ENCODE results near the gene BIN1. TPM values are rescaled to one million over a fixed set of nuclear protein-coding genes. Genes with fewer than 3 reads are reported as not detected.
A peak's percentile ranks its signal among the peaks of the same experiment; 100 is the strongest.

The BIN1 gene
- total RNA-seq, 5 donors from 2014 or later (not counting 1 experiment from before 2014, with no cell fraction given): 144 to 172 (median 151) TPM

- Histone ChIP-seq H3K27me3 (replicated peaks in 1 of 2; ENCODE audit: control insufficient read depth in 2 of 2, extremely low read depth in 1 of 2, insufficient read depth in 2 of 2, low read length in 1 of 2) (no peaks in the 10 kb centered on the region), H3K27ac (ENCODE audit: low read length) (peak overlapping the region; percentile 47), H3K4me3 (ENCODE audit: control insufficient read depth in 1 of 2, extremely low read depth in 1 of 2, low read length in 1 of 2) (no peak overlapping the region), H3K4me1 (ENCODE audit: control insufficient read depth in 1 of 2, extremely low read depth in 1 of 2, insufficient read depth in 2 of 2, low read length in 2 of 2) (peaks cover 0 to 41% of the 10 kb centered on the region in 2 experiments), H3K9me3 (no peaks in the 10 kb centered on the region), H3K36me3 (ENCODE audit: control insufficient read depth in 2 of 2, extremely low read depth in 1 of 2, insufficient read depth in 1 of 2, low read length in 1 of 2) (peaks cover 14 to 96% of the 10 kb centered on the region in 2 donors)
- no peaks in the 10 kb centered on the region for H3K9me3 Mint-ChIP-seq
- ChIA-PET CTCF (no interaction called here), POLR2A (no interaction called here)
- H3K4me3 Mint-ChIP-seq: no peak overlapping the region
- peaks cover 10 to 18% (median 12%) of the 10 kb centered on the region in 3 donors for H3K4me1 Mint-ChIP-seq
- H3K36me3 Mint-ChIP-seq: peaks cover 23% of the 10 kb centered on the region
- no peaks in the 10 kb centered on the region for H3K27me3 Mint-ChIP-seq
- ATAC-seq (replicated peaks in 1 of 4) (no peak), DNase-seq (no peak)
- WGBS (ENCODE audit: insufficient coverage): 96% methylated on average over 22 of the region's 28 CpGs
- H3K27ac Mint-ChIP-seq: peak overlapping the region; percentile 43 to 52
Measured at GRCh38 chr2:127063701-127064590, 43.0 kb downstream of the BIN1 start.

- no peaks in the 10 kb centered on the region for H3K27me3 Mint-ChIP-seq
- no peaks in the 10 kb centered on the region for H3K9me3 Mint-ChIP-seq
- POLR2A ChIA-PET: interaction anchor here in 1 of 2 donors (0.6 kb wide), 1 partner anchor 154 kb away, joined by 3 read pairs; no protein-coding TSS in a partner anchor
- no peak for DNase-seq
- Histone ChIP-seq H3K9me3 (no peaks in the 10 kb centered on the region), H3K4me1 (ENCODE audit: control insufficient read depth in 1 of 2, extremely low read depth in 1 of 2, insufficient read depth in 2 of 2, low read length in 2 of 2) (peaks cover 0 to 30% of the 10 kb centered on the region in 2 experiments), H3K4me3 (ENCODE audit: control insufficient read depth in 1 of 2, extremely low read depth in 1 of 2, low read length in 1 of 2) (no peak overlapping the region), H3K27ac (ENCODE audit: low read length) (no peak overlapping the region), H3K27me3 (replicated peaks in 1 of 2; ENCODE audit: control insufficient read depth in 2 of 2, extremely low read depth in 1 of 2, insufficient read depth in 2 of 2, low read length in 1 of 2) (no peaks in the 10 kb centered on the region), H3K36me3 (ENCODE audit: control insufficient read depth in 2 of 2, extremely low read depth in 1 of 2, insufficient read depth in 1 of 2, low read length in 1 of 2) (peaks cover 31 to 96% of the 10 kb centered on the region in 2 donors)
- ATAC-seq (replicated peaks in 1 of 4): no peak
- WGBS (ENCODE audit: insufficient coverage): 94% methylated on average over 12 of the region's 23 CpGs
- CTCF ChIA-PET: interaction anchor here in 1 of 2 donors (0.6 to 1.7 kb wide), 2 partner anchors 11 to 374 kb away, joined by 3 to 6 read pairs; no protein-coding TSS in a partner anchor
- no peak overlapping the region for H3K4me3 Mint-ChIP-seq
- peak overlapping the region; percentile 36 to 39 for H3K27ac Mint-ChIP-seq
- H3K4me1 Mint-ChIP-seq: peaks cover 0 to 11% (median 5%) of the 10 kb centered on the region in 3 donors
- H3K36me3 Mint-ChIP-seq: peaks cover 24% of the 10 kb centered on the region
Measured at GRCh38 chr2:127061375-127062273, 45.3 kb downstream of the BIN1 start.

- peaks cover 30% of the 10 kb centered on the region for H3K36me3 Mint-ChIP-seq
- POLR2A ChIA-PET: no interaction called here
Measured at GRCh38 chr2:127060264-127060945, 46.5 kb downstream of the BIN1 start.

DNA sequence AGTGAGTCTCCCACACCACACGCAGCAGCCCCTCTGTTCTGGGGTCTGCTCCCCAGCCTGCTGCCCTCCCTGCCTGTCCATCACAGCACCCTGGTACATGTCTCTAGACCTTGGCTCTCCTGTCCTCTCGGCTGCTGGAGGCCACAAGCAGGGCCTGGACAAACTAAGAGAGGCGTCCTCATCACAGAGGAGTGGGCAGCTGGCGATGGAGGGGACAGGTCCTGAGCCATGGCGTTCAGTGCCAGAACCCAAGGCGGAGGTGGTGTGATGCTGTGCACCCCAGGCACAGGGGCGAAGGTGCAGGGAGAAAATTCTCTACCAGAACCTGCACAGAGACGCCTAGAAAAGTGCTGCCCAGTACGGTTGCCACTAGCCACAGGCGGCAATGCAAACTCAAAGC, 47.4 kb downstream of the BIN1 start:
- Histone ChIP-seq H3K9me3 (no peaks in the 10 kb centered on the region), H3K36me3 (ENCODE audit: control insufficient read depth in 2 of 2, extremely low read depth in 1 of 2, insufficient read depth in 1 of 2, low read length in 1 of 2) (peaks cover 38 to 78% of the 10 kb centered on the region in 2 donors), H3K27ac (ENCODE audit: low read length) (no peak overlapping the region), H3K4me1 (ENCODE audit: control insufficient read depth in 1 of 2, extremely low read depth in 1 of 2, insufficient read depth in 2 of 2, low read length in 2 of 2) (peaks cover 0 to 10% of the 10 kb centered on the region in 2 experiments), H3K27me3 (replicated peaks in 1 of 2; ENCODE audit: control insufficient read depth in 2 of 2, extremely low read depth in 1 of 2, insufficient read depth in 2 of 2, low read length in 1 of 2) (no peaks in the 10 kb centered on the region), H3K4me3 (ENCODE audit: control insufficient read depth in 1 of 2, extremely low read depth in 1 of 2, low read length in 1 of 2) (no peak overlapping the region)
- H3K27ac Mint-ChIP-seq: no peak overlapping the region
- ATAC-seq (replicated peaks in 1 of 4) (no peak), DNase-seq (no peak)
- ChIA-PET POLR2A (no interaction called here), CTCF (no interaction called here)
- H3K27me3 Mint-ChIP-seq: no peaks in the 10 kb centered on the region
- peaks cover 30% of the 10 kb centered on the region for H3K36me3 Mint-ChIP-seq
- H3K4me3 Mint-ChIP-seq: no peak overlapping the region
- WGBS (ENCODE audit: insufficient coverage): 97% methylated on average over 9 of the region's 10 CpGs
- H3K9me3 Mint-ChIP-seq: no peaks in the 10 kb centered on the region
- H3K4me1 Mint-ChIP-seq: no peaks in the 10 kb centered on the region

More at GRCh38 chr2:127060264-127060945, 46.5 kb downstream of the BIN1 start:
- CTCF ChIA-PET: no interaction called here
- ATAC-seq (replicated peaks in 1 of 4) (no peak), DNase-seq (no peak)
- H3K4me1 ChIP-seq (ENCODE audit: control insufficient read depth in 1 of 2, extremely low read depth in 1 of 2, insufficient read depth in 2 of 2, low read length in 2 of 2): peaks cover 0 to 18% of the 10 kb centered on the region in 2 experiments
- peaks cover 0 to 2% (median 2%) of the 10 kb centered on the region in 3 donors for H3K4me1 Mint-ChIP-seq
- H3K27ac Mint-ChIP-seq: no peak overlapping the region
- H3K36me3 ChIP-seq (ENCODE audit: control insufficient read depth in 2 of 2, extremely low read depth in 1 of 2, insufficient read depth in 1 of 2, low read length in 1 of 2): peaks cover 36 to 85% of the 10 kb centered on the region in 2 donors
- no peaks in the 10 kb centered on the region for H3K27me3 ChIP-seq (replicated peaks in 1 of 2; ENCODE audit: control insufficient read depth in 2 of 2, extremely low read depth in 1 of 2, insufficient read depth in 2 of 2, low read length in 1 of 2)
- H3K4me3 Mint-ChIP-seq: no peak overlapping the region
- H3K27me3 Mint-ChIP-seq: no peaks in the 10 kb centered on the region
- no peak overlapping the region for H3K27ac ChIP-seq (ENCODE audit: low read length)
- H3K9me3 ChIP-seq: no peaks in the 10 kb centered on the region
- H3K4me3 ChIP-seq (ENCODE audit: control insufficient read depth in 1 of 2, extremely low read depth in 1 of 2, low read length in 1 of 2): no peak overlapping the region
- WGBS (ENCODE audit: insufficient coverage): 98% methylated on average over 30 of the region's 30 CpGs
- H3K9me3 Mint-ChIP-seq: no peaks in the 10 kb centered on the region

- no peak overlapping the region for H3K27ac ChIP-seq (ENCODE audit: low read length)
Measured at GRCh38 chr2:127058954-127059252, 48.1 kb downstream of the BIN1 start.

More at GRCh38 chr2:127058954-127059252, 48.1 kb downstream of the BIN1 start:
- Mint-ChIP-seq H3K9me3 (no peaks in the 10 kb centered on the region), H3K4me3 (no peak overlapping the region), H3K27me3 (no peaks in the 10 kb centered on the region), H3K4me1 (peaks cover 0 to 2% (median 0%) of the 10 kb centered on the region in 3 donors), H3K27ac (no peak overlapping the region), H3K36me3 (peaks cover 33% of the 10 kb centered on the region)
- peaks cover 39 to 79% of the 10 kb centered on the region in 2 donors for H3K36me3 ChIP-seq (ENCODE audit: control insufficient read depth in 2 of 2, extremely low read depth in 1 of 2, insufficient read depth in 1 of 2, low read length in 1 of 2)
- no peaks in the 10 kb centered on the region for H3K9me3 ChIP-seq
- H3K4me1 ChIP-seq (ENCODE audit: control insufficient read depth in 1 of 2, extremely low read depth in 1 of 2, insufficient read depth in 2 of 2, low read length in 2 of 2): peaks cover 0 to 6% of the 10 kb centered on the region in 2 experiments
- H3K27me3 ChIP-seq (replicated peaks in 1 of 2; ENCODE audit: control insufficient read depth in 2 of 2, extremely low read depth in 1 of 2, insufficient read depth in 2 of 2, low read length in 1 of 2): no peaks in the 10 kb centered on the region
- WGBS (ENCODE audit: insufficient coverage): 91% methylated on average over 8 of the region's 14 CpGs
- ChIA-PET POLR2A (no interaction called here), CTCF (no interaction called here)
- ATAC-seq (replicated peaks in 1 of 4) (no peak), DNase-seq (no peak)
- no peak overlapping the region for H3K4me3 ChIP-seq (ENCODE audit: control insufficient read depth in 1 of 2, extremely low read depth in 1 of 2, low read length in 1 of 2)
